HEK293T (cell line): ENCODE data around the gene MTURN.
A peak's percentile ranks its signal among the peaks of the same experiment; 100 is the strongest.

Experiments
- CTCF ChIA-PET: fragments of 350-600 bp; formaldehyde crosslinking; extraction: SDS; loops from one replicate; lab custom pipeline; 2021; ENCODE audit warnings: antibody characterized with exemption, inconsistent platforms; lab: Yijun Ruan, JAX
- POLR2A ChIA-PET: fragments of 350-600 bp; formaldehyde crosslinking; extraction: SDS; loops from one replicate; lab custom pipeline; 2020; ENCODE audit warnings: antibody characterized with exemption, inconsistent platforms; lab: Yijun Ruan, JAX
- DNase-seq: peaks from one replicate; pipeline ENCODE4 v3.0.0; 2012; ENCODE audit warnings: mixed read lengths; ENCODE audit errors: extremely low spot score
- ARNT ChIP-seq: fragments of 450-650 bp; IDR thresholded peaks from 2 replicates; pipeline ENCODE4 v1.6.1; 2017; ENCODE audit warnings: mild to moderate bottlenecking
- BHLHE40 ChIP-seq: fragments of 450-650 bp; IDR thresholded peaks from 2 replicates; pipeline ENCODE4 v1.6.1; 2016; ENCODE audit warnings: mild to moderate bottlenecking, moderate library complexity, borderline replicate concordance
- CTBP1 ChIP-seq: fragments of 450-650 bp; IDR thresholded peaks from 2 replicates; pipeline ENCODE4 v1.6.1; 2016; ENCODE audit warnings: borderline replicate concordance
- ELF4 ChIP-seq: fragments of 450-650 bp; IDR thresholded peaks from 2 replicates; pipeline ENCODE4 v1.6.1; 2017; ENCODE audit warnings: antibody characterized with exemption
- FOXA1 ChIP-seq: fragments of 450-650 bp; IDR thresholded peaks from 2 replicates; pipeline ENCODE4 v1.6.1; 2016; ENCODE audit warnings: mild to moderate bottlenecking
- FOXK2 ChIP-seq: fragments of 450-650 bp; IDR thresholded peaks from 2 replicates; pipeline ENCODE4 v1.6.1; 2016; ENCODE audit warnings: mild to moderate bottlenecking
- FOXM1 ChIP-seq: fragments of 450-650 bp; IDR thresholded peaks from 2 replicates; pipeline ENCODE4 v1.6.1; 2017; ENCODE audit warnings: mild to moderate bottlenecking, borderline replicate concordance
- HDGF ChIP-seq: fragments of 450-650 bp; IDR thresholded peaks from 2 replicates; pipeline ENCODE4 v1.6.1; 2017; ENCODE audit warnings: antibody characterized with exemption, borderline replicate concordance
- L3MBTL2 ChIP-seq: fragments of 450-650 bp; conservative IDR thresholded peaks from 2 replicates; pipeline ENCODE4 v1.6.1; 2016; ENCODE audit warnings: mild to moderate bottlenecking
- LEF1 ChIP-seq: fragments of 450-650 bp; IDR thresholded peaks from 2 replicates; pipeline ENCODE4 v1.6.1; 2017; ENCODE audit warnings: mild to moderate bottlenecking, borderline replicate concordance
- NFRKB ChIP-seq: fragments of 450-650 bp; IDR thresholded peaks from 2 replicates; pipeline ENCODE4 v1.6.1; 2016; ENCODE audit warnings: mild to moderate bottlenecking, moderate library complexity
- SP1 ChIP-seq: fragments of 450-650 bp; IDR thresholded peaks from 2 replicates; pipeline ENCODE4 v1.6.1; 2017
- TARDBP ChIP-seq: fragments of 450-650 bp; IDR thresholded peaks from 2 replicates; pipeline ENCODE4 v1.6.1; 2016
- ZNF384 ChIP-seq: fragments of 450-650 bp; IDR thresholded peaks from 2 replicates; pipeline ENCODE4 v1.6.1; 2016
- TF ChIP-seq, protein P1 (sequence below): fragments of 450-650 bp; IDR thresholded peaks from 2 replicates; pipeline ENCODE4 v1.6.1; 2016

The MTURN gene

GRCh38 chr7:30113144-30113543, 21.6 kb upstream of the MTURN start:
- DNase-seq, result no peak
- ChIA-PET POLR2A (no interaction called here), CTCF (no interaction called here)
- no peak for TF ChIP-seq NFRKB
- TF ChIP-seq, protein P1, sequence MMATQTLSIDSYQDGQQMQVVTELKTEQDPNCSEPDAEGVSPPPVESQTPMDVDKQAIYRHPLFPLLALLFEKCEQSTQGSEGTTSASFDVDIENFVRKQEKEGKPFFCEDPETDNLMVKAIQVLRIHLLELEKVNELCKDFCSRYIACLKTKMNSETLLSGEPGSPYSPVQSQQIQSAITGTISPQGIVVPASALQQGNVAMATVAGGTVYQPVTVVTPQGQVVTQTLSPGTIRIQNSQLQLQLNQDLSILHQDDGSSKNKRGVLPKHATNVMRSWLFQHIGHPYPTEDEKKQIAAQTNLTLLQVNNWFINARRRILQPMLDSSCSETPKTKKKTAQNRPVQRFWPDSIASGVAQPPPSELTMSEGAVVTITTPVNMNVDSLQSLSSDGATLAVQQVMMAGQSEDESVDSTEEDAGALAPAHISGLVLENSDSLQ, result no peak
- no peak for TF ChIP-seq FOXK2
- TF ChIP-seq TARDBP, result no peak
- TF ChIP-seq FOXM1, result no peak
- no peak for TF ChIP-seq LEF1
- TF ChIP-seq CTBP1, result no peak
- TF ChIP-seq FOXA1, result no peak
- TF ChIP-seq HDGF, result no peak
- TF ChIP-seq ELF4, result no peak
- no peak for TF ChIP-seq L3MBTL2

DNA sequence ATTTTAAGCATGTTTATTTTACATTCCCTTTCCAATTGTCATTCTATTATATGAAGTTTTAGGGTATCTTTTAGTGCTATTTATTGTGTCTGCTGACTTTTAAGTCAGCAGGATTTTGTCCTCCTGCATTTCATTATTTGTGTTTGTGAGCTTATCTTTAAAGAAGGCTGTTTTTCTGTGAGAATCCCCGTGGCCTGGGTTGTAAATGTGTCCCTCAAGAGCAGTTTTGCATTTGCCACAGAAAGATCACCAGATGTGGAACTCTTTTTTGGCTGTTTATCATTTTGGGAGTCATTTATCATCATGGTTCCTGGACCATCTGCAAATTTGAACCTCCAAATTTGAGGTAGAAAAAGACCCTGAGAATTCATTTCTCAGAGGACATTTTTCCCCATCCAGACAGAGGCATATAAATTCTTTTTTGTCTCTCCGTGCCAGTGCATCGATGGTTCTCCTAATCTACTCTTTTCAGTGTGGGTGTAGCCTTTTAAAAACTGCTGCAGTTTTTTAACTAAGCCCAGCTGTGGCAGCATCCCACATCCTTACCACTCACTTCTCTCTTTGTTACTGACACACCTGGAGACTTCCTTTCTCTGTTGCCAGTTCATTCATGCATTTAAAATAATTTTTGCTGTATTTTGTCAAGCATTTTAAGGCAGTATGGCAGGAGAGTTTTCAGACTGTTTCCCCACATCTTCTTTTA, 20.1 kb upstream of the MTURN start:
- CTCF ChIA-PET, result no interaction called here
- TF ChIP-seq FOXA1 (no peak), FOXK2 (no peak), TARDBP (no peak), FOXM1 (no peak), HDGF (no peak), SP1 (no peak), ARNT (no peak), ELF4 (no peak)
- POLR2A ChIA-PET, result no interaction called here
- DNase-seq, result no peak

DNA sequence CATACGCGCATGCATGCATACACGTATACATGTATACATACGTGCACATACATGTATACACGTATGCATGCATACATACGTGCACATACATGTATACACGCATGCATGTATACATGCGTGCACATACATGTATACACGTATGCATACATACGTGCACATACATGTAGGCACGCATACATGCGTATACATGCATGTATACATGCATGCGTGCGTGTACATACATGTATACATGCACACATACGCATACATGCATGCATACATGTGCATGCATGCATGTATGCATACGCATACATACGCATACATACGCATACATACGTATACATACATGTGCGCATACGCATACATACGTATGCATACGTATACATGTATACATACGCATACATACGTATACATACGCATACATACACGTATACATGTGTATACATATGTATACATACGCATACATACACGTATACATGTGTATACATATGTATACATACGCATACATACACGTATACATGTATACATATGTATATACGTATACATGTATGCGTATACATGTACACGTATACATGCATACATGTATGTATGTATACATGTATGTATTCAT, 19.0 kb upstream of the MTURN start:
- POLR2A ChIA-PET, result no interaction called here
- TF ChIP-seq NFRKB (0 out of 2 replicates have a peak, but pooled peaks have one; percentile 46), L3MBTL2 (no peak)
- no peak for DNase-seq
- CTCF ChIA-PET, result no interaction called here

DNA sequence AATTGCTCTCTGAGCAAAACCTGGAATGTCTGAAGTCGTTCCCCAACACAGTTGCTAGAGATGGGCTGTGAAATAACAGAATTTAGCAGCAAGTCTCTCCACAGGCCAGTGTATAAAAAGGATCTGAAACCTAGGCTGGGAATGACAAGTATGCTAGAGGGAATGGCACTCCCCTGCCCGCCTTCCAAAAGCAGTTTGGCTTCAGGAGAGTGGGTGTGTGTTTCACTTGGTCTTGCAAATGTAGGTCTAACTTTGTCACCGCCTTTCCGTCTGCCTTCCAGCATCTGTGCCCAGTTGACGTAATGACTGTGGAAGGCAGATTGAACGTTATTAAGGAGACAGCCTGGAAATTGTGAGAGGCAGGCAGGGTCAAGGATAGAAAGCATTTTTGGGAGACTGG, 18.0 kb upstream of the MTURN start:
- DNase-seq, result no peak
- POLR2A ChIA-PET, result no interaction called here
- TF ChIP-seq FOXA1, result no peak
- TF ChIP-seq NFRKB, result no peak
- CTCF ChIA-PET, result no interaction called here

DNA sequence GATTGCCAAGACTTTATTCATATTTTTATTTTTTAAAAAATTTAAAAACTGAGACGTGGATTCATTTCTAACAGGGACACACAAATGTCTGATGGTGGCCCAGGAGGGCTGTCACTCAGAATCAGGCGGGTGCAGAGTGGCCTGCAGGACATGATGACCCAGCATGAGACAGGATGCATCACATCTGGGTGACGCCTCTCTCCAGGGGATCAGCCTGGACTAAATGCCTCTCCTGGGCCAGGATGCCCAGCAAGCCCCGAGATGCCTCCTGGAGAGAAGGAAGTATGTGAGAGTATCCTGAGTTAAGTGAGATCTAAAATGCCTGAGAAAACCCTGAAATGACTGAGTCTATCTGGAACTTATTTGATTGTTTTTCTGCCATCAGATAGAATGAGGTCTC, 16.9 kb upstream of the MTURN start:
- no peak for DNase-seq
- ChIA-PET POLR2A (no interaction called here), CTCF (no interaction called here)
- TF ChIP-seq BHLHE40, result no peak
- no peak for TF ChIP-seq SP1
- TF ChIP-seq FOXM1, result no peak
- no peak for TF ChIP-seq CTBP1
- no peak for TF ChIP-seq NFRKB
- TF ChIP-seq LEF1, result no peak
- no peak for TF ChIP-seq TARDBP
- TF ChIP-seq FOXK2, result no peak
- no peak for TF ChIP-seq HDGF
- no peak for TF ChIP-seq ELF4

- DNase-seq, result no peak
- POLR2A ChIA-PET, result no interaction called here
These were observed 14.8 kb upstream of the MTURN start for GRCh38 chr7:30119890-30120577.

More at GRCh38 chr7:30119890-30120577, 14.8 kb upstream of the MTURN start:
- CTCF ChIA-PET, result no interaction called here
- TF ChIP-seq, protein P1, result no peak
- TF ChIP-seq TARDBP (no peak), FOXK2 (no peak), L3MBTL2 (no peak), FOXM1 (no peak), SP1 (no peak), ZNF384 (no peak), BHLHE40 (no peak), FOXA1 (no peak), HDGF (no peak), LEF1 (no peak), ELF4 (no peak), ARNT (no peak)
